NCI-H2196 (cell line): ENCODE measurements around the gene METTL18.
A peak's percentile ranks its signal among the peaks of the same experiment; 100 is the strongest.

Experiments used
- DNase-seq: peaks from one replicate; lab custom pipeline; 2025; ENCODE audit not compliant: unreplicated experiment; lab: John Stamatoyannopoulos, UW

METTL18 gene

GRCh38 chr1:169786974-169787373 is 7.7 kb downstream of the METTL18 start:
- DNase-seq, result no peak

DNA sequence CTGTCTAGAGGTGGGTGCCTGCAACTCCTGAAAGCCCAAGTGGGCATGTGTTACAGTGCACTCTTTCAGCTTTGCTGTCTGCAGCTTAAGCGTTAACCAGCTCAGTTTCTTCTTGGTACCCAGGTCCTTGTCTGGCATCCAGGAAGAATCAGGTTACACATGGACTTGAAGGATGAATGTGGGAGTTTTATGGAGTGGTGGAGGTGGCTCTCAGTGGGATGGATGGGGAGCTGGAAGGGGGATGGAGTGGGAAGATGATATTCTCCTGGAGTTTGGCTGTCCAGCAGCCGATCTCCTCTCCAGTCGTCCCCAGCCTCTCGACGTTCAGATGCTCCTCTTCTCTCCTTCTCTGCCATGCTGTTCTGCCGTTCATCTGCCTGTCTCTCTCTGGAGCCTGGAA is 9.4 kb downstream of the METTL18 start:
- DNase-seq, result no peak

- DNase-seq, result no peak
Observed at GRCh38 chr1:169784102-169784501, 10.6 kb downstream of the METTL18 start.

- DNase-seq, result no peak
Observed at GRCh38 chr1:169782596-169782995, 12.1 kb downstream of the METTL18 start.

DNA sequence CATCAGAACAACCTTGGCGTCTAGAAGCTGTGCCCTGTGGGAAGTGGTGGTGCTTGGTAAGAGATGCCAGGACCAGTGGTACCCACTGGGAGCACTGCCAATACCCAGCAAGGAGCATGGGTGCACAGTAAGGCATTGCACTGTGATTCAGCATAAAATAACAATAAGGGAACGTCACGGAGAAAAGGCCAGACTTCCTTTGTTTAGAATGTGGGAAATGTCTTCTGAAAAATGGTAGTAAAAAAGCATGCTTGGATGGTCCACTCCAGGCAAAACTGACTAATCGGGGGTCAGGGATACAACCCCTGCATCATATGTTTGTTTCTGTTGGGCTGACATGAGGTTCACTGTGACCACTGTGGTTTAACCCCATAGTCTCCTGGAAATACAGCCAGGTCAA is 14.7 kb downstream of the METTL18 start:
- no peak for DNase-seq

DNA sequence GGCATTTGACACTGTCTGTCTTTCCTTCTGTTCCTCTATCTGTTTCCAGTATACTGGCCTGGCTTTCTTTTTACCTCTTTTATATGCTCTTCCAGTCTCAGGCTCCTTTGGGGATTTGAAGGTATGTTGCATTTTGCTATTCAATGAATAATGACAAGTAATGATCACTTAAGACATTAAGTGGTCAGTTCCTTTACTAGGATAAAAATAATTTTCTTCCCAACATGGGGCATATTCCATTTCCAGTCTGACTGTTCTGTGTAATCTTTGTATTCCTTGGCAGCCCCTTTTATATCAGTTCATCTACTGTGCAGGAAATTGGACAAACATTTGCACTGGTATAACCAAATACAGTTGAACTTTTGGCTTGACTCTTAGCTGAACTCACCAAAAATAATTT is 15.6 kb downstream of the METTL18 start:
- DNase-seq, result no peak

DNA sequence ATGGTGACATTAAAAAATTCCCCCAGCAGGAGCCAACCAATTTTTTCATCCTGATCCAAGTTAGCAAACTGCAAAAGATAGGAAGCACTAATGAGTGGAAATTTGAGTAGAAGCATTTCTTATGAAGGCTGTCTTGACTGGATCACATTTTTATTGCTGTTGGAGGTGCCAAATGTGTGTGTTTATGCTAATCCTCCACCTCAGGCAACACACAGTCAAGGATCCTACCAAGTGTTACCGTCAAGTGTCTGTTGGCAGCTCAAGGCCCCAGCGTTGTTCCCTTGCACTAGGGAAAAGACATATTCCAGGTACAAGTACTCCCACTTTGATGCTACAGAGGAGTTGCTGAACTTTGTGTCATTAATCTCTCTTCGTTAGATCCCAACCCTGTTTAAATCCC is 18.3 kb downstream of the METTL18 start:
- peak; percentile 11 for DNase-seq

DNA sequence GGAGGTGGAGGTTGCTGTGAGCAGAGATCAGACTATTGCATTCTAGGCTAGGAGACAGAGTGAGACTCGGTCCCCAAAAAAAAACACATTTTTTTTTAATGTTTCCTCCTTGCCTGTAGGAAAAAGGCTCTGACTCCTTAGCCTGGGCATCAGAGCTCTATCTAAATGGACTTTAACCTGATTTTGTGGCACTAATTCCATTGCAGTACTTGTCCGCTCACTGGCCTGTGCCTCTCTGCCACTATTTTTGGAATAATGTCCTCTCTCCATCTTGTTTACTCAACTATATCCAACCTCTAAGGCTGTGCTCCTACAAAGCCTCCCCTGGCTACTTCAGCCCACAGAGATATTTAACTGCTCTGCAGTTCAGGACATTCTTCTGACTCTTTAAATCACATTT is 26.5 kb downstream of the METTL18 start:
- no peak for DNase-seq

- no peak for DNase-seq
Observed at GRCh38 chr1:169765580-169766331, 29.0 kb downstream of the METTL18 start.

DNA sequence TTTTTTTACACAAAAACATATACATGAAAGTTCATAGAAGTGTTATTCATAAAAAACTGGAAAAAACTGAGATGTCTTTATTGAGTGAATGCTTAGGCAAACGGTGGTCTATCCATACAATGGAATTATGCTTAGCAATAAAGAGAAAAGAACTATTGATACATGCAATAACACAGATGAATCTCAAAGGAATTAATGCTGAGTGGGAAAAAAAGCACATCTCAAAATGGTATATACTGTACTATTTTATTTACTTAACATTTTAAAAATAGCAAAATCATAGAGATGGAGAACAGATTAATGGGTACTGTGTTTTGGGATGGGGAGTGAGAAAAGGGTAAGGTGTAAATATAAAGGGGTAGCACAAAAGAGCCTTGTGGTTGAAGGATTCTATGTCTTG is 29.8 kb downstream of the METTL18 start:
- DNase-seq, result no peak

GRCh38 chr1:169762699-169763098 is 32.0 kb downstream of the METTL18 start:
- no peak for DNase-seq

DNA sequence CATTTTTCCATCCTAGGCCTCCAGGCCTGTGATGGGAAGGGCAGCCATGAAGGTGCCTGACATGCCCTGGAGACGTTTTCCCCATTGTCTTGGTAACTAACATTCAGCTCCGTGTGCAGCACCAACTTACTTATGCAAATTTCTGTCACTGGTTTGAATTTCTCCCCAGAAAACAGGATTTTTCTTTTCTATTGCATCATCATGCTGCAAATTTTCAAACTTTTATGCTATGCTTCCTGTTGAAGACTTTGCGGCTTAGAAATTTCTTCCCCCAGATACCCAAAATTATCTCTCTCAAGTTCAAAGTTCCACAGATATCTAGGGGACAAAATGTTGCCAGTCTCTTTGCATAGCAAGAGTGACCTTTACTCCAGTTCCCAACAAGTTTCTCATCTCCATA is 35.7 kb downstream of the METTL18 start:
- no peak for DNase-seq

DNA sequence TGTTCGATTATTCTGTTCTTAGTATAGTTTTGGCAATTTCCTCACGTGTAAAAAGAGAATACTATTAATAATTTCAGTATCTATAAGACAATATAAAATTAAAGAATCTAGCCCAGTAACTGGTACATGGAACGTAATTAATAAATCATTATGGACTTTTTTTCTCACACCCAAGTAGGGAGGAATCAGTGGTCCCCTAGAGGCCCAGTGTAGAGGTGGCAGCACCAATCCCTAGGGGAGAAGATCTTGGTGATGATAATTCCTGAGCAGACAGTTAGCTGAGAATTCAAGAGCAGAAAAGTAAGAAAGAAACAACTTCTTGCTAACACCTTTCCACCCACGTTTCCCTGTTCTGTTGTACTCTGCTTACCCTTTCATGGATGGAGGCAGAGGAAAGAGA is 41.2 kb downstream of the METTL18 start:
- DNase-seq, result no peak

DNA sequence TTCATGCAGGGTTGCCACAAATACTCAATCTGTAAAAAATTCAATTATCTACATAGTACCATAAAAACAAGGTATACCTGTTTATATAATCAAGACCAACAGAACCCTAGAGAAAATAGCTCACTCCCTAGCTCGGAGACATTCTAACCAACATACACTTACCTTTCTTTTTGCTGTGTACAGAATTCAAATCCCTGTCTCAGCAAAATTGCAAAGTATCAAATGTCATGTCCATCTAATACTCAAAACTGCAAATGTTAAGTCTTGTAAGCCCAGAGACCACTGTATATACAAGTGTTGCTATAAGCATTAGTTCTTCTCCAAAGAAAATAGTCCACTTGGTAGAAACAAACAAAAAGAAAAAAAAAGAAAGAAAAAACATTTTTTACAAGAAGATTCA is 44.7 kb downstream of the METTL18 start:
- no peak for DNase-seq

GRCh38 chr1:169746550-169746949 is 48.2 kb downstream of the METTL18 start:
- DNase-seq, result no peak

DNA sequence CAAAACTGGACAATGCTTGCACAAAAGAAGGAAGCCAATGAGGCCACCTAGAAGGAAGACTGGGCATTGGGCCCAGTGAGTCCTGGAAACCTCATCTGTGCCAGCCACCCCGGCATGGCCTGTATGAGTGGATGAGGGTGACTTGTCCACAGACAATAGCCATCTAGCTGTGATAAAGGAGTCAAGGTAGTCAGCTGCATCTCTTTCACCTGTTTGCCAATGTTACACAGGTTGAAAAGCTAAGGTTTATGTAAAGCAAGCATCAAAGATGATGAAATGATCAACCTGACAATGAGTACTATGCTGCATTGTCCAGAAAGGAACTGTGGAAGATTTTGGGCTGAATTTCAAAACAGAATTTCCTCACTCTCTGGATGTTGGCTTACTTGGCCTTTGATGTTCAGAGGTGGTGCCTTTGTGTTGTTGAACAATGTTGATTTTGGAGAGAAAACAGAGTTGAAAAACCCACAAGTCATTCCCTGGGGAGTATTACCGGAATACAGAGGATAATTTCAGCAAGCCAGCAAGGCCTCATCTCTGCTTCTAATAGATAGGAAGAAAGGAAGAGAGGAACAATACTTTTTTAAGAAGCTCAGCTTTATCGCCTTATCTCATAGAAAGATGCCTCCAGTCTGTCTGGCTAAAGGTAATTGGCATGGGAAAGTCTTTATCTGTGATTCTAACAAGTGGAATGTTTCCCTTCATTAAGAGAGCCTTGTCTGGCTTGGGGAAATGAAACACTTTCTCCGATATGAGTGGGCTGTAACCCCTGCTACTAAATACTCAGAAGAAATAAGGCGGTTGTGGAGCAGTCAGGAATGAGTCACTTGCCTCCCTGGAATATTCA is 49.5 kb downstream of the METTL18 start:
- no peak for DNase-seq
